Fibroblast of the conjunctiva (primary cell): ENCODE results near the gene PCSK2.
A peak's percentile ranks its signal among the peaks of the same experiment; 100 is the strongest.

Experiments used
- DNase-seq: peaks from one replicate; pipeline ENCODE4 v3.0.0-alpha.2; 2010; ENCODE audit warnings: low read depth

Gene PCSK2

GRCh38 chr20:17507032-17507431 is 280.2 kb downstream of the PCSK2 start:
- DNase-seq = no peak

- DNase-seq = no peak
Observed at GRCh38 chr20:17507531-17507930, 280.7 kb downstream of the PCSK2 start.

DNA sequence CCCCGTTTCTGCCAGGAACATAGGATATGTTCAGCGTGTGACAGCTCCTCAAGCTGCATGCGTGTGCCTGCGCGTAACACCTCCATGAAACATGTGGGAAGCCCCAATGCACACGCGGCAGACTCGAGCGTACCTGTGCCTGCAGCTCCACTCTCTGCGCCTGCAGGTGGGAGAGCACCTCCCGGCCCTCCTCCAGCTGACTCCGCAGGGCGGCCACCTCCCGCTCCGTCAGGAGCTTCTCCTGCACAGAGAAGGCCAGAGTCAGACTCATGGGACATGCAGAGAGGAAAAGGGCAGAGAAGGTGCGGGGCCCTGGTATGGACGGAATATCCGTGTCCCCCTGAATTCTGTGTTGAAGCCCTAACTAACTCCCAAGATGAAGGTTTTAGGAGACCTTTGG is 281.9 kb downstream of the PCSK2 start:
- DNase-seq = no peak

GRCh38 chr20:17510548-17510947 is 283.7 kb downstream of the PCSK2 start:
- DNase-seq = no peak

- no peak for DNase-seq
Observed at GRCh38 chr20:17511401-17511800, 284.6 kb downstream of the PCSK2 start.

DNA sequence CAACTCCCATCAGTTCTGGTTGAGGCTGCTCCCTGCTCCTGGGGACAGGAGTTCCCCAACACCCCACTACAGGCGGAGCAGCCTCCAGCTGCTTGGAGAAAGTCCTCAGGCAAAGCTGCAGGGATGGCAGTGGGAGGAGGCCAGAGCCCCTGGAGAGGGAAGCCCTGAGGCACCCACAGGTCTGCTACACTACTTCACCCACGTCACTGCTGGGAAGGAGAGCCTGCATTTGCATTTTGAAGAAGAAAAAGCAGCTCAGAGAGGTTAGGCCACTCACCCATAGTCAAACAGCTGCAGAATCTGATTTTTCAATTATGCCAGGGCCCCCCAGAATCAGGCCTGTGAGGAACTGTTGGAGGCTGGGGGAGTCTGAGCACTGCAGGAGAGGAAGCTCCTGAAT is 287.1 kb downstream of the PCSK2 start:
- DNase-seq = no peak

DNA sequence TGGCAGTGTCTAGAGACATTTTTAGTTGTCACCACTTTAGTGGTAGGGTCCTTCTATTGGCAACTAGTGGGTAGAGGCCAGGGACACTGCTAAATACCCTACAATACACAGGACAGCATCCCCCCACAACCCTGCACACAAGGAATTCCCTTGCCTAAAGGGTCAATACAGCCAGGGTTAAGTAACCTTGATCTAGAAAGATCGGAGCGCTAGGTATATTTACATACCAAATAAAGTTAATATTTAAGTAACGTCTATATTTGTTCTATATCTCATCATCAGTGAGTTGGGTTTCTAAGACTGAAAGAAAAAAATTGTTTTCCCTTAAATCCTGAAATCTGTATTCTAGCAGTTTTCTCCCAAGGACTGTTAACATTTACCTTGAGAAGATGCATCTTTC is 288.2 kb downstream of the PCSK2 start:
- DNase-seq = no peak

DNA sequence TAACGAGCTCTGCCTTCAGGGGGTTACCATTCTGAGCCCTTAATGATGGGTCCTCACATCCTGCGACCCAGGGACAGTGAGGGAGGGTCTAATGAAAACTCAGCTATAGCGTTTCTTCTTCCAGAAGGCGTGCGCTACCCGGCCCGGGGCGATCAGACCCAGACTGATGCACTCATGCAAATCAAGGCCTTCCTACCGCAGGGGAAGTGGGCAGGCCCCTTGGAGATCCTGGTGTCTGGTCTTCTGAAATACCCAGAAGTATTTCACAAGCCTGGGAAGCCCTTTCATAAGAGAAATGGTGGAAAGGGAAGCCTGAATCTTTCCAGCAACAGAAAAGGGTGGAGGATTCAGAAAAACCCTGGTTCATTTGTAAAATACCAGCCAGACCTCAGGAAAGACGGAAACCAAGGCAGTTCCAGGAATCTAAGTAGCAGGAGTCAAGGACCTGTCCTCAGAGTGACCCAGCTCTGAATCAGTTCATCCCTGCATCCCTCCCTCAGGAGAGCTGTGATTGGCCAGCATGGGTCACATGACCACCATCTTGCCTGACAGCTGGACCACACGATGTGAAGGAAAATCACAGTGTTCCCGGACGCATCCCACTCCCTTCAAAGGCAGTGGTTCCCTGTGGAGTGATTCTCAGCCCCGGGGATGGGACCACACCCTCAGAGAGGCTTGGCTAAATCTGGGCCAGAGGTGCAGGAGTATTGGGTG is 291.7 kb downstream of the PCSK2 start:
- DNase-seq = no peak

- DNase-seq = no peak
Observed at GRCh38 chr20:17519606-17520285, 292.9 kb downstream of the PCSK2 start.

DNA sequence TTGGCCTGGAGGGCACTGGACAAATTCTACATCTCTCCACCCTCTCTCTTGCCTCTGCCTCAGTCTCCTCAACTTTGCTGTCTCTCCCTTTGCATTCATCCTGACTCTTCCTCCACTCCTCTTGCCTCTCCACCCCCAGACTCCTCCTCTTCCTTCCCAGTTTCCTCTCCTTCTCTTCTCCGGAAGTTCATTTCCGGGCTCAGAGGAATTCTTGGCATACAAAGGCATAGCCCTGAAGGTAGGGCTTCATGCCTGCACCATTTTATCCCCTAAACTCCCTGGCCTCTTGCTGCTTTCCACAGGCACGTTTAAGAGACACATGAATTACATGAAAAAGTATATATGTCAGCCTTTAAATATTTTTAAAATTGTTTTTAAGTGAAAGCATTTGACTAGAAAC is 293.7 kb downstream of the PCSK2 start:
- DNase-seq = no peak

DNA sequence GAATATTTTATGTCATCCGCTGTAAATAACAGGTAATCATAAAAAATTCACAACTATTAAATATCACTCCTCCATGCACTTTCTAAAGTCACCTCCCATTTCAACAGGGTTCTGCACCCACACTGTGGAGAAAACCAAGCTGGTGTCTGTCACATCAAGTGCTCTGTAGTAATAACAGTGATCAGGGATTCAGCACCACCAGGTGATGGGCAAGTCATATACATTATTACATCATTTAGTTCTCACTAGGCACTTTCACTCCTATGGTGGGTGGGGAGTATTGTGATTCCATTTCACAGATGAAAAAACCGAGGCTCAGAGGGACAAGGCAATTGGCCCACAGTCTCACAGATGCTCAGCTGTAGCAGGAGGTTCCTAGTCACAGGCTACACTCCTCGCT is 295.7 kb downstream of the PCSK2 start:
- DNase-seq = no peak

DNA sequence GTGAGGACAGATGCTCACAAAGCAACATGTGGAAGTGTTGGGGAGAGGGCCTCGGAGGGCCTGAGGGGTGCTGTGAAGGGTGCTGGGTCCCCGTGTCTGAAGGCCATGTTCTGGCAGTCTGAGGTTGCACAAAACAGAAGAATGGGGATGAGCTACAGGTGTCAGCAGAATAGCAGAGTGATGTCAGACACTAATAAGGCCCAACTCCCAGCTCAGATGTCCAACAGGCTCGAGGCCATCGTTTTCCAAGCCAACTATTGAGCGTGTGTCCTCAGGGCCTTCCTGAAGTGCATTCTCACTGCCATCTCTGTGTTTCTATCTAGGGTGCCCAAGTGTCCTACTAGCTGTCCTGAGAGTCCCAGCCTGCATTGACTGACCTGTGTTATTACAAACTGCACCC is 296.5 kb downstream of the PCSK2 start:
- DNase-seq = no peak

DNA sequence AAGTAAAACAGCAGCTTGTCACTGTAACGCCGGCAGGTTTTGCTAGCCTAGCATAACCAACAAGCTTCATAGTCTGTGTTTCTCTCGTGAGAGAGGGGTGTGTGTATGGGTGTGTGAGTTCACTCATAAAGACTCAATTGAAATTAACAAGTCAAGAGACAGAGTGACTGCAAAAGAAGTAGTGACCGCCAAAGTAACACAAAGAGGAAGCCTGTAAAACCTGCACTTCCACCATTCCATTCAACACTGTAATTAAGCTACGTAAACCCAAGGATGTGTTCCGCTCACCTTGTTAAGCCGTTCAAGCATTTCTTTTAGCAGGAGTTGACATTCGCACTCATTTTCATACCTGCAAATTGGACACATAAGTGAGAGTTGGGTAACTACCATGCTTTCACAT is 297.7 kb downstream of the PCSK2 start:
- no peak for DNase-seq

GRCh38 chr20:17525132-17525531 is 298.3 kb downstream of the PCSK2 start:
- DNase-seq = no peak

DNA sequence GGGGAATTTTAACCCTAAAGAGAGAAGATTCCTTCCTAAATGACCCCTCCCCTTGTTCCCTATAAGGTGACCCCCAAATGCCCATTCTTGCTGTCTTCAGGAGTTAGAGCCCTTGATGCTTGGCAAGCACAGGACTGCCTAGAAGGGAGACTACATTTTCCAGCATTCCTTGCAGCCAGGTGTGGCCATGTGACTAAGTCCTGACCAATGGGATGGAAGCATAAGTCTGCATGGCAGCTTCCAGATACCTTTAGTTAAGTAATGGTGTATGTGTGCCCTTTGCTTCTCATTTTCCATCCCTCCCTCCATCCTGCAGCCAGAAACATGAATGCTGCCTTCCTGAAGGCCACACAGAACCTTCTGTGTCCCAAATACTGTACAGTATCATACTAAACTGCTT is 298.8 kb downstream of the PCSK2 start:
- DNase-seq = no peak

DNA sequence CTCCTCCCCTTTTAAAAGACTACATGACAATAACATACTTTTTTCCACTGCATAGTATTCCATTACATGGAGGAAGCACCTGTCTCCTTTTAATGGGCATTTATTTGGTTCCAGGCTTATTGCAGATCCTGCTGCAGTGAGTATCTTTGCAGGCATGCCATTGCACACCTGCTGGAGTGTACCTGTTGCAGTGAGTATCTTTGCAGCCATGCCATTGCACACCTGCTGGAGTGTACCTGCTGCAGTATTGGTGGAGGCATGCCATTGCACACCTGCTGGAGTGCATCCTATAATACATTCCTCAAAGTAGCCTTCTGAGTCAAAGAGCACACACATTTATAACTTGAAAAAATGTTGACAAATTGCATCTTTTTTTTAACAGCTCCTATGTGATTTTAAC is 302.7 kb downstream of the PCSK2 start:
- no peak for DNase-seq

DNA sequence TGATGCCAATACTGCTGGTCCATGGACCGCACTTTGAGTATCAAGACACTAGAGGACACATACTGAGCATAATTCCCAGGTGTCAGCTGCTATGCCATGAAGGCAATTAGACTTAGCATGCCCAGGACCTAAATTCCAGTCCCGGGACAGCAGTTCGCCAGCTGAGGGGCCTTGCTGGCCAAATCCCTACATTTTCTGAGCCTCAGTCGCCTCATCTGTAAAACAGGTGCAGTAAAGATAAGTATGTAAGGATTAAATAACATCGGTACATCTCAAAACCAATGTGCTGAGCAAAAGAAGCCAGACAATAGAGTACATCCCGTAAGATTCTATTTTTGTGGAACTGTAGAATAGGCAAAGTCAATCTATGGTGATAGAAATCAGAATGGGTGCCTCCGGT is 303.3 kb downstream of the PCSK2 start:
- DNase-seq = no peak

DNA sequence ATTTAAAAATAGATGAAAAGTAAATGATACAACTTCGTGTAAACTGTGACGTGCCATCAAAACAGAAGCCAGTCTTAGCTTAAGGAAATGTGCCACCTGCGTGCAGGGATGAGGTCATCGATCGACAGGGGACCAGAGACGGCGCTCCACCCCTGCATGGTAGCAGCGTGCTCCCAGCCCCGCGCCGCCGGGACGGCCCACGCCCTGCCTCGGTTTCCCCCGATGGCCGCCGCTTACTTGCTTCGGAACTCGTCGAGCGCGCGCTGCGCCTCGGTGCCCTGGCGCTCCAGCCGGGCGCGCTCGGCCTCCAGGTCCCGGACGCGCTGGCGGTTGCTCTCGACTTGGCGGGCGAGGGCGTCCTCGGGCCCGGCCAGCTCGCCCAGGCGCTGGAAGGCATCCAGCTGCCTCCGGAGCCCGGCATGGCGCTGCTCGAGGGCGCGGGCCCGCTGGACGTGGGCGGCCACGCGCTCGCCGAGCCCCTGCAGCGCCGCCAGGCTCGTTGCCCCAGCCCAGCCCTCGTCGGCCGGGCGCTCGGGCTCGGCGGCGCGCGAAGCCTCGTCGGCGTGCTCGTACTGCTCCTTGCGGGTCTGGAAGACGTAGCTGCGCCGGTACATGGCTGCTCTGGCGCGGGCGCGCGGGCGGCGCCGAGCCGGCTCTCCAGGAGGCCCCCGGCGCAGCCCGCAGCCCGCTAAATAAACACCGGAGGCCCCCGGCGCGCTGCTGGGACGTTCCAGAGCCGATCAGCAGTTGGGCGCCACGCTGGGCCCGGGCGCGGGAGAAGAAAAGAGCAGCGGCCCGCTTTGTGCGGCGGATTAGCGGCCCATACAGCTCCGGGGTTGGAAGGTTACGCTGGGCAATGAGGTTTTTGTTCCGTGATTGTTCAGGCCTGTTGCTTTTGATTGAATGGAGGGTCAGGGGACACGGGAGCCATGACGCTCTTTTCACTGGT is 304.1 kb downstream of the PCSK2 start, which contains the start of gene BFSP1:
BFSP1 (minus strand) TSS at position 664 of the 949 bp plus-strand sequence; CDS start at position 614, 50 bp downstream.
- peak; percentile 39 for DNase-seq

DNA sequence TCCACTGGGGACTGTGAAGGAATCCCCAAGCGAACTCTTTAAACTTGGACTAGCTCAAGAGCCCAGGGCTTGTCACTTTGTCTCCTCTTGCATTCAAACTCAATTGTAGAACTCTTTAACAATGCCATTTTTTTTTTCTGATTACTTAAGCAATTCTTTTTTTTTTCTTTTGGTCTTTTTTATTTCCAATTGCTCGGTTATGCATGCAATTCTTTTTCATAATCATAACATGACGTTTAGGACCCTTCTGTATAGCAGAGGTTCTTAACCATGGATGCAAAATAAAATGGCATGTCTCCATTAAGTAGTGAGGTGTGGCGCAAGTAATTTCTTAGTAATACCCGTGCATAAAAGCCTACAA is 304.8 kb downstream of the PCSK2 start:
- no peak for DNase-seq

DNA sequence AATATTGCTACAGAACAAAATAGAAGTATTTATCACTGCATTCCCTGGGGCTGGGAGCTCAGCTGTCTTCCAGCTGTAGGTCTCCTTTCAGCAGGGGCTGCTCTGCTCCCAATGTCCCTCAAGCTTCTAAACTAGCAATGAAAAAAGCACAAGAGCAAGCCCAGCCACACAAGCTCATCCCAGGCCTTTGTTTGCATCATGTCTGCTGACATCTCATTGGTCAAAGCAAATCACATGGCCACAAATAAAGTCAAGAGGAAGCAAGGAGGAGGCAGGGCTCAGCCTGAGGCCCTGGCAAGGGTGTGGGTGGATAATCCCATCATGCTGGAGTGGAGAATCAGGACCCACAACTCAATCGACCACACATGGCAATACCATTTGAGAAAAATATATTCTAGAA is 306.6 kb downstream of the PCSK2 start:
- DNase-seq = peak; percentile 40

DNA sequence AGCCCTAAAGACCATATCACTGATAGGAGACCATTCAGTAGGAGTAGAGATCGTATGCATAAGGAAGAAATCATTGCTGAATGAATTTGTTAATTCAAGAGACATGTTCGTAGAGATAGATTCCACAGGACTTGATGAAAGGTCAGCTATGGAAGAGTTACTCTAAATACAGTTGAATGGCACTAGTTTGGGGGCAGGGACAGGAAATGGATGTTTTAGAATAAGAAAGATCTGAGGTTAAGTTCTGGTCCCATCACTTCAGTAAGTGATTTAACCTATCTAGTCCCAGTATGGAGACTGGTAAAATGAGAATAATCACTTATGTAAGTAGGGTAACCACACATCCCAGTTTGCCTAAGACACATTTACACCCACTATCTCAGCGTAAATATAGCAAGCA is 307.2 kb downstream of the PCSK2 start:
- no peak for DNase-seq
